ENCODE measurements around the gene PTPRG. TPM values are rescaled to one million over a fixed set of nuclear protein-coding genes. Genes with fewer than 3 reads are reported as not detected.

The PTPRG gene
- total and polyA plus RNA-seq, 2 of the 13 experiments (the other 11 are each of a cell fraction or from before 2014, with no cell fraction given) = 8.0 to 25.3 TPM

- Histone ChIP-seq H3K9ac (ENCODE audit: insufficient read depth, low read depth, low read length) (no peak overlapping the region), H4K20me1 (ENCODE audit: insufficient read depth, low read length) (no peaks in the 10 kb centered on the region), H3K27ac (ENCODE audit: extremely low read length, insufficient read depth, low read length) (no peak overlapping the region), H3K4me3 (replicated peaks in 1 of 3; ENCODE audit: insufficient read depth in 1 of 3, low read depth in 2 of 3, low read length in 3 of 3) (no peak overlapping the region), H3K36me3 (replicated peaks in 1 of 2; ENCODE audit: control insufficient read depth in 1 of 2, insufficient read depth in 2 of 2, low read length in 2 of 2) (no peaks in the 10 kb centered on the region; a peak in 1 of 5 replicates), H3K4me1 (ENCODE audit: insufficient read depth, low read length) (no peaks in the 10 kb centered on the region), H3K79me2 (ENCODE audit: insufficient read depth, low read length) (peaks cover 5% of the 10 kb centered on the region), H3K4me2 (ENCODE audit: low read depth, low read length) (no peak overlapping the region), H3K9me3 (ENCODE audit: low read length) (no peaks in the 10 kb centered on the region), H2AFZ (ENCODE audit: low read length) (no peak overlapping the region), H3K27me3 (ENCODE audit: control insufficient read depth in 1 of 2, insufficient read depth in 2 of 2, low read length in 2 of 2) (no peaks in the 10 kb centered on the region)
- FAIRE-seq (no peak), DNase-seq (ENCODE audit: low spot score) (no peak), ATAC-seq (no peak)
- no TSS peak for BruUV-seq (replicated peaks)
- ChIA-PET CTCF (ENCODE audit: low intra/inter-chr PET ratio, low total read pairs) (no interaction called here), POLR2A (no interaction called here)
- 100% methylated on average over 3 of the region's 3 CpGs for WGBS (ENCODE audit: low lambda C conversion rate)
- in situ Hi-C loops (cut with HindIII; ENCODE audit: extremely low pct_ligation_motif_present, low pct_unique_long_range_greater_than_20kb) = no loop called here
- intact Hi-C loops (cut with micrococcal nuclease; ENCODE audit: unreplicated experiment) = no loop called here
- TF ChIP-seq ZBTB49 (CRISPR knock-in tag; IDR thresholded peaks at IDR 0.05; ENCODE audit: borderline replicate concordance) = no peak
- TF ChIP-seq ZEB1 (IDR thresholded peaks at IDR 0.05; ENCODE audit: insufficient replicate concordance, low read depth) = no peak
- TF ChIP-seq, protein P1, sequence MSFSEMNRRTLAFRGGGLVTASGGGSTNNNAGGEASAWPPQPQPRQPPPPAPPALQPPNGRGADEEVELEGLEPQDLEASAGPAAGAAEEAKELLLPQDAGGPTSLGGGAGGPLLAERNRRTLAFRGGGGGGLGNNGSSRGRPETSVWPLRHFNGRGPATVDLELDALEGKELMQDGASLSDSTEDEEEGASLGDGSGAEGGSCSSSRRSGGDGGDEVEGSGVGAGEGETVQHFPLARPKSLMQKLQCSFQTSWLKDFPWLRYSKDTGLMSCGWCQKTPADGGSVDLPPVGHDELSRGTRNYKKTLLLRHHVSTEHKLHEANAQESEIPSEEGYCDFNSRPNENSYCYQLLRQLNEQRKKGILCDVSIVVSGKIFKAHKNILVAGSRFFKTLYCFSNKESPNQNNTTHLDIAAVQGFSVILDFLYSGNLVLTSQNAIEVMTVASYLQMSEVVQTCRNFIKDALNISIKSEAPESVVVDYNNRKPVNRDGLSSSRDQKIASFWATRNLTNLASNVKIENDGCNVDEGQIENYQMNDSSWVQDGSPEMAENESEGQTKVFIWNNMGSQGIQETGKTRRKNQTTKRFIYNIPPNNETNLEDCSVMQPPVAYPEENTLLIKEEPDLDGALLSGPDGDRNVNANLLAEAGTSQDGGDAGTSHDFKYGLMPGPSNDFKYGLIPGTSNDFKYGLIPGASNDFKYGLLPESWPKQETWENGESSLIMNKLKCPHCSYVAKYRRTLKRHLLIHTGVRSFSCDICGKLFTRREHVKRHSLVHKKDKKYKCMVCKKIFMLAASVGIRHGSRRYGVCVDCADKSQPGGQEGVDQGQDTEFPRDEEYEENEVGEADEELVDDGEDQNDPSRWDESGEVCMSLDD (CRISPR knock-in tag; IDR thresholded peaks at IDR 0.05; ENCODE audit: borderline replicate concordance) = no peak
- TF ChIP-seq, protein P2, sequence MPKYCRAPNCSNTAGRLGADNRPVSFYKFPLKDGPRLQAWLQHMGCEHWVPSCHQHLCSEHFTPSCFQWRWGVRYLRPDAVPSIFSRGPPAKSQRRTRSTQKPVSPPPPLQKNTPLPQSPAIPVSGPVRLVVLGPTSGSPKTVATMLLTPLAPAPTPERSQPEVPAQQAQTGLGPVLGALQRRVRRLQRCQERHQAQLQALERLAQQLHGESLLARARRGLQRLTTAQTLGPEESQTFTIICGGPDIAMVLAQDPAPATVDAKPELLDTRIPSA (CRISPR knock-in tag; IDR thresholded peaks at IDR 0.05; ENCODE audit: borderline replicate concordance) = no peak
- no peak for TF ChIP-seq SP5 (CRISPR knock-in tag; IDR thresholded peaks at IDR 0.05; ENCODE audit: borderline replicate concordance, low read depth)
- TF ChIP-seq POLR2AphosphoS5 (IDR thresholded peaks at IDR 0.05; ENCODE audit: low read depth, low read length) = no peak
- TF ChIP-seq ZNF292 (CRISPR knock-in tag; IDR thresholded peaks at IDR 0.05; ENCODE audit: borderline replicate concordance, low read depth) = no peak
- no peak for TF ChIP-seq ZNF891 (CRISPR knock-in tag; IDR thresholded peaks at IDR 0.05)
- TF ChIP-seq, protein P3, sequence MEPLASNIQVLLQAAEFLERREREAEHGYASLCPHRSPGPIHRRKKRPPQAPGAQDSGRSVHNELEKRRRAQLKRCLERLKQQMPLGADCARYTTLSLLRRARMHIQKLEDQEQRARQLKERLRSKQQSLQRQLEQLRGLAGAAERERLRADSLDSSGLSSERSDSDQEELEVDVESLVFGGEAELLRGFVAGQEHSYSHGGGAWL (CRISPR knock-in tag; IDR thresholded peaks at IDR 0.05) = no peak
- TF ChIP-seq MBNL3 (CRISPR knock-in tag; conservative IDR thresholded peaks at IDR 0.05) = no peak
- no peak for TF ChIP-seq ZNF652 (CRISPR knock-in tag; IDR thresholded peaks at IDR 0.05; ENCODE audit: borderline replicate concordance, low read depth)
- no peak for TF ChIP-seq NR2C2 (CRISPR knock-in tag; IDR thresholded peaks at IDR 0.05; ENCODE audit: borderline replicate concordance)
- TF ChIP-seq ZNF841 (CRISPR knock-in tag; IDR thresholded peaks at IDR 0.05; ENCODE audit: borderline replicate concordance) = no peak
- TF ChIP-seq ZNF512B (CRISPR knock-in tag; IDR thresholded peaks at IDR 0.05; ENCODE audit: borderline replicate concordance) = no peak
- TF ChIP-seq ZNF441 (CRISPR knock-in tag; IDR thresholded peaks at IDR 0.05; ENCODE audit: borderline replicate concordance) = no peak
- no peak for TF ChIP-seq ZNF496 (CRISPR knock-in tag; IDR thresholded peaks at IDR 0.05; ENCODE audit: insufficient replicate concordance)
These were observed 103.8 kb downstream of the PTPRG start for GRCh38 chr3:61665121-61665520.

Measured in HepG2 (cell line).